ENCODE measurements around the gene ARID1B. TPM values are rescaled to one million over a fixed set of nuclear protein-coding genes. Genes with fewer than 3 reads are reported as not detected.

Gene ARID1B
- total and polyA plus RNA-seq, 4 donors = 7.0 to 49.0 (median 24.2) TPM

- TF ChIP-seq NR2F2 (IDR thresholded peaks at IDR 0.05) = no peak
- peak in 1 of 2 donors; percentile 20 for TF ChIP-seq RXRA (IDR thresholded peaks at IDR 0.05)
- no peaks in the 10 kb centered on the region for H3K27me3 ChIP-seq (ENCODE audit: control insufficient read depth in 4 of 4, insufficient read depth in 4 of 4, low read length in 3 of 4)
- peak overlapping the region; percentile 54 to 58 for H3K27ac ChIP-seq (ENCODE audit: low read depth in 1 of 2, low read length in 2 of 2)
- H3K4me3 ChIP-seq (ENCODE audit: low read depth in 1 of 3, low read length in 3 of 3) = no peak overlapping the region
- no peak overlapping the region for H3K9ac ChIP-seq (ENCODE audit: low read depth in 1 of 2, low read length in 2 of 2)
- H3K4me1 ChIP-seq (ENCODE audit: control insufficient read depth in 4 of 4, insufficient read depth in 4 of 4, low read length in 3 of 4) = peaks cover 0 to 6% (median 1%) of the 10 kb centered on the region in 4 donors
- 87% methylated on average over 26 of the region's 26 CpGs for WGBS
- H3K9me3 ChIP-seq (ENCODE audit: control insufficient read depth in 4 of 4, low read length in 3 of 4) = no peaks in the 10 kb centered on the region
- no peaks in the 10 kb centered on the region for H3K36me3 ChIP-seq (ENCODE audit: control insufficient read depth in 4 of 4, insufficient read depth in 3 of 4, low read depth in 1 of 4, low read length in 3 of 4)
- no peak for DNase-seq (ENCODE audit: low spot score)
These were observed 447.9 kb downstream of the ARID1B start for GRCh38 chr6:157224951-157225574.

GRCh38 chr6:157225575-157225995 lies 448.4 kb downstream of the ARID1B start:
- no peaks in the 10 kb centered on the region for H3K9me3 ChIP-seq (ENCODE audit: control insufficient read depth in 4 of 4, low read length in 3 of 4)
- WGBS = 92% methylated on average over 12 of the region's 12 CpGs
- peak overlapping the region; percentile 54 to 58 for H3K27ac ChIP-seq (ENCODE audit: low read depth in 1 of 2, low read length in 2 of 2)
- no peak overlapping the region for H3K9ac ChIP-seq (ENCODE audit: low read depth in 1 of 2, low read length in 2 of 2)
- H3K27me3 ChIP-seq (ENCODE audit: control insufficient read depth in 4 of 4, insufficient read depth in 4 of 4, low read length in 3 of 4) = no peaks in the 10 kb centered on the region
- no peak for DNase-seq (ENCODE audit: low spot score)
- TF ChIP-seq HNF4G (IDR thresholded peaks at IDR 0.05) (no peak), JUND (IDR thresholded peaks at IDR 0.05) (no peak)
- H3K36me3 ChIP-seq (ENCODE audit: control insufficient read depth in 4 of 4, insufficient read depth in 3 of 4, low read depth in 1 of 4, low read length in 3 of 4) = no peaks in the 10 kb centered on the region
- peaks cover 0 to 6% (median under 1%) of the 10 kb centered on the region in 4 donors for H3K4me1 ChIP-seq (ENCODE audit: control insufficient read depth in 4 of 4, insufficient read depth in 4 of 4, low read length in 3 of 4)
- H3K4me3 ChIP-seq (ENCODE audit: low read depth in 1 of 3, low read length in 3 of 3) = no peak overlapping the region

GRCh38 chr6:157226026-157226625 lies 448.9 kb downstream of the ARID1B start:
- H3K27me3 ChIP-seq (ENCODE audit: control insufficient read depth in 4 of 4, insufficient read depth in 4 of 4, low read length in 3 of 4) = no peaks in the 10 kb centered on the region
- TF ChIP-seq HNF4G (IDR thresholded peaks at IDR 0.05) (no peak), NR2F2 (IDR thresholded peaks at IDR 0.05) (peak; percentile 65), ZBTB33 (IDR thresholded peaks at IDR 0.05) (no peak), SP1 (IDR thresholded peaks at IDR 0.05) (peak; percentile 43)
- peak overlapping the region; percentile 54 to 58 for H3K27ac ChIP-seq (ENCODE audit: low read depth in 1 of 2, low read length in 2 of 2)
- no peak for DNase-seq (ENCODE audit: low spot score)
- no peak overlapping the region for H3K9ac ChIP-seq (ENCODE audit: low read depth in 1 of 2, low read length in 2 of 2)
- H3K36me3 ChIP-seq (ENCODE audit: control insufficient read depth in 4 of 4, insufficient read depth in 3 of 4, low read depth in 1 of 4, low read length in 3 of 4) = no peaks in the 10 kb centered on the region
- 76% methylated on average over 4 of the region's 4 CpGs for WGBS
- no peak overlapping the region for H3K4me3 ChIP-seq (ENCODE audit: low read depth in 1 of 3, low read length in 3 of 3)
- peaks cover 0 to 5% (median 0%) of the 10 kb centered on the region in 4 donors for H3K4me1 ChIP-seq (ENCODE audit: control insufficient read depth in 4 of 4, insufficient read depth in 4 of 4, low read length in 3 of 4)
- H3K9me3 ChIP-seq (ENCODE audit: control insufficient read depth in 4 of 4, low read length in 3 of 4) = no peaks in the 10 kb centered on the region

GRCh38 chr6:157226761-157227160 lies 449.6 kb downstream of the ARID1B start:
- WGBS = 65% methylated on average over 4 of the region's 4 CpGs
- no peaks in the 10 kb centered on the region for H3K9me3 ChIP-seq (ENCODE audit: control insufficient read depth in 4 of 4, low read length in 3 of 4)
- H3K36me3 ChIP-seq (ENCODE audit: control insufficient read depth in 4 of 4, insufficient read depth in 3 of 4, low read depth in 1 of 4, low read length in 3 of 4) = no peaks in the 10 kb centered on the region
- H3K9ac ChIP-seq (ENCODE audit: low read depth in 1 of 2, low read length in 2 of 2) = no peak overlapping the region
- H3K27me3 ChIP-seq (ENCODE audit: control insufficient read depth in 4 of 4, insufficient read depth in 4 of 4, low read length in 3 of 4) = no peaks in the 10 kb centered on the region
- H3K27ac ChIP-seq (ENCODE audit: low read depth in 1 of 2, low read length in 2 of 2) = no peak overlapping the region
- DNase-seq (ENCODE audit: low spot score) = no peak
- no peaks in the 10 kb centered on the region for H3K4me1 ChIP-seq (ENCODE audit: control insufficient read depth in 4 of 4, insufficient read depth in 4 of 4, low read length in 3 of 4)
- H3K4me3 ChIP-seq (ENCODE audit: low read depth in 1 of 3, low read length in 3 of 3) = no peak overlapping the region
- TF ChIP-seq NR2F2 (IDR thresholded peaks at IDR 0.05) (no peak), MAX (IDR thresholded peaks at IDR 0.05) (no peak), ZBTB33 (IDR thresholded peaks at IDR 0.05) (no peak), RAD21 (IDR thresholded peaks at IDR 0.05) (no peak), SP1 (IDR thresholded peaks at IDR 0.05) (no peak), GABPA (IDR thresholded peaks at IDR 0.05 in 1 of 2, conservative IDR thresholded peaks at IDR 0.05 in 1 of 2) (no peak), CTCF (IDR thresholded peaks at IDR 0.05; ENCODE audit: low read depth, low read length, missing input control) (no peak), REST (IDR thresholded peaks at IDR 0.05) (no peak)

Measured in liver (tissue), 9 donors.